Aortic smooth muscle cell (primary cell): ENCODE measurements around the gene MAP1LC3C. TPM values are rescaled to one million over a fixed set of nuclear protein-coding genes. Genes with fewer than 3 reads are reported as not detected.

Experiments
- total RNA-seq: library from RNA; depleted of rRNA; stranded (reverse); fragments of >200 nt; gene quantifications from 2 replicates; pipeline ENCODE4 v1.2.3, GENCODE V29; 2014

The MAP1LC3C gene
- 0.13 TPM in 1 of 2 replicates, not detected in the other for total RNA-seq

DNA sequence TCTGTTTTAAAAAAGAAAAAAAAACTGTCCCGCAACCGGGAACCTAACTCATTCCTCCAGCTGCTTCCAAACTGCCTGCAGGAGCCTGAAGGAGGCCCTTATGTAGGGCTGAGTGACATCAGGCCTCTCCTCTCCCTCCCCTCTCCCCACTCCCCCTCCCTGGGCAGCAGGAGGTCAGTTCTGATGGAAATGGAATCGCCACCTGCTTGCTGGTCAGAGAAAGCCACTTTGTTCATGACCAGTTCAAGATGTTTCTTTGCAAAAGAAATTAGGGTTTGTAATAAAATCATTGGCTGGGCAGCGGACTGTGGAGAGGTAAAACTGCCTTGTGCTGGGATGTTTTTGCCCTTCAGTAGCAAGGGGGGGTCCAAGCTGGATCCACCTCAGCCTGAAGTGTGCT is at the start of gene MAP1LC3C:
MAP1LC3C (minus strand) TSS at position 73 of the 400 bp plus-strand sequence. CDS start 90 bp downstream, outside the sequence.

DNA sequence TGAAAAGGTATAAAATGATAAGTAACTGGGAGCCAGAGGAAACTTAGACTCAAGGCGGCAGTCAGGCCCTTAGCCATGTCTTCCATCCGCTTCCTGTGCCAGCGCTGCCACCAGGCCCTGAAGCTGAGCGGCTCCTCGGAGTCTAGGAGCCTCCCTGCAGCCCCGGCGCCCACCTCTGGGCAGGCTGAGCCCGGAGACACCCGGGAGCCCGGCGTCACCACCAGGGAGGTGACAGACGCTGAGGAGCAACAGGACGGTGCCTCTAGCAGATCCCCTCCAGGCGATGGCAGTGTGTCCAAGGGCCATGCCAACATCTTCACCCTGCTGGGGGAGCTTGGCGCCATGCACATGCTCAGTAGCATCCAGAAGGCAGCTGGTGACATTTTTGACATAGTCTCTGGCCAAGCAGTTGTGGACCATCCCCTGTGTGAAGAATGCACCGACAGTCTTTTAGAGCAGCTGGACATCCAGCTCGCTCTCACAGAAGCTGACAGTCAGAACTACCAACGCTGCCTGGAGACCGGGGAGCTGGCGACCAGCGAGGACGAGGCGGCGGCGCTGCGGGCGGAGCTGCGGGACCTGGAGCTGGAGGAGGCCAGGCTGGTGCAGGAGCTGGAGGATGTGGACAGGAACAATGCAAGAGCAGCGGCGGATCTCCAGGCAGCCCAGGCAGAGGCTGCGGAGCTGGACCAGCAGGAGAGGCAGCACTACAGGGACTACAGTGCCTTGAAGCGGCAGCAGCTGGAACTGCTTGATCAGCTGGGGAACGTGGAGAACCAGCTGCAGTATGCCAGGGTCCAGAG is 41.0 kb downstream of the MAP1LC3C start, which contains the start of gene BECN2:
BECN2 (plus strand) TSS at position 76 of the 803 bp plus-strand sequence; CDS start at position 76, 0 bp downstream.

Other genes starting within 250 kb of the MAP1LC3C start
- 6.3 and 13.7 TPM in 2 replicates for gene EXO1, start 150.9 kb downstream of the MAP1LC3C start, total RNA-seq
- not detected in 2 replicates for gene BECN2, start 41.3 kb downstream of the MAP1LC3C start, total RNA-seq